Loucy (cell line): ENCODE measurements around the gene MEPCE.
"Not testable (repeated sequence)": the region's sequence is repeated elsewhere in the genome, so short reads cannot be mapped to it uniquely, and the experiment has no call there.

Source experiments
- H2AFZ ChIP-seq: fragments of 200-600 bp; sonication (generic); 2 replicates; pipeline ENCODE4 v1.6.0; 2016; ENCODE audit warnings: antibody characterized with exemption, mild to moderate bottlenecking, low read length, moderate library complexity
- H3F3A ChIP-seq: fragments of 200-600 bp; 2 replicates; pipeline ENCODE4 v1.6.0; 2016; ENCODE audit warnings: antibody characterized with exemption, low read depth, mild to moderate bottlenecking
- H3K27me3 ChIP-seq: fragments of 200-600 bp; sonication (generic); 2 replicates; pipeline ENCODE4 v1.6.1; 2014; ENCODE audit warnings: low read length, mild to moderate bottlenecking; ENCODE audit not compliant: insufficient read depth, poor library complexity, severe bottlenecking
- H3K36me3 ChIP-seq: fragments of 200-600 bp; sonication (generic); 2 replicates; pipeline ENCODE4 v1.6.1; 2016; ENCODE audit warnings: low read length; ENCODE audit not compliant: insufficient read depth
- H3K4me1 ChIP-seq: fragments of 200-600 bp; sonication (generic); 2 replicates; pipeline ENCODE4 v1.5.1; 2014; ENCODE audit warnings: low read length, mild to moderate bottlenecking; ENCODE audit not compliant: insufficient read depth, poor library complexity, severe bottlenecking
- H3K4me2 ChIP-seq: fragments of 200-600 bp; sonication (generic); 2 replicates; pipeline ENCODE4 v1.6.0; 2014; ENCODE audit warnings: antibody characterized with exemption, low read length, low read depth, mild to moderate bottlenecking; ENCODE audit not compliant: poor library complexity, severe bottlenecking
- H3K4me3 ChIP-seq: fragments of 200-600 bp; sonication (generic); 2 replicates; pipeline ENCODE4 v1.5.1; 2014; ENCODE audit warnings: low read length, mild to moderate bottlenecking, mixed read lengths; ENCODE audit not compliant: poor library complexity, severe bottlenecking
- H3K79me2 ChIP-seq: fragments of 200-600 bp; sonication (generic); 2 replicates; pipeline ENCODE4 v1.6.1; 2014; ENCODE audit warnings: low read length; ENCODE audit not compliant: insufficient read depth
- H3K9ac ChIP-seq: fragments of 200-600 bp; sonication (generic); 2 replicates; pipeline ENCODE4 v1.6.0; 2014; ENCODE audit warnings: mild to moderate bottlenecking, low read depth, low read length, moderate library complexity; ENCODE audit not compliant: poor library complexity, severe bottlenecking
- H3K9me2 ChIP-seq: fragments of 200-600 bp; sonication (generic); replicated peaks from 2 replicates; pipeline ENCODE4 v1.6.1; 2016; ENCODE audit warnings: low read depth, low read length, mixed read lengths
- H3K9me3 ChIP-seq: fragments of 200-600 bp; sonication (generic); 2 replicates; pipeline ENCODE4 v1.6.1; 2014; ENCODE audit warnings: mild to moderate bottlenecking, antibody characterized with exemption, low read length, low read depth; ENCODE audit not compliant: insufficient read depth
- H4K20me1 ChIP-seq: fragments of 200-600 bp; sonication (generic); 2 replicates; pipeline ENCODE4 v1.6.0; 2014; ENCODE audit warnings: antibody characterized with exemption, low read length, mild to moderate bottlenecking; ENCODE audit not compliant: insufficient read depth, poor library complexity, severe bottlenecking
- CTCF ChIP-seq: fragments of 200-600 bp; sonication (generic); conservative IDR thresholded peaks from 2 replicates; pipeline ENCODE4 v1.5.1; 2014; ENCODE audit warnings: mild to moderate bottlenecking, antibody characterized with exemption, low read length
- EZH2phosphoT487 ChIP-seq: fragments of 200-600 bp; IDR thresholded peaks from 2 replicates; pipeline ENCODE4 v1.6.1; 2018; ENCODE audit warnings: antibody characterized with exemption, mild to moderate bottlenecking, moderate library complexity, borderline replicate concordance

MEPCE gene

GRCh38 chr7:100437150-100438100 is 7.8 kb downstream of the MEPCE start:
- peaks cover 38% of the 10 kb centered on the region for H3K79me2 ChIP-seq
- H3F3A ChIP-seq: 0 out of 2 replicates have a peak, but pooled peaks cover 6% of the 10 kb centered on the region
- peak overlapping the region; percentile 96 for H3K9ac ChIP-seq
- peaks cover 25% of the 10 kb centered on the region; the same call in 1 of the 2 replicates for H3K36me3 ChIP-seq
- no peaks in the 10 kb centered on the region for H3K9me2 ChIP-seq
- H3K9me3 ChIP-seq: no peaks in the 10 kb centered on the region
- H2AFZ ChIP-seq: no peak overlapping the region
- peaks cover 27% of the 10 kb centered on the region for H3K4me1 ChIP-seq
- TF ChIP-seq CTCF (no peak), EZH2phosphoT487 (no peak)
- no peaks in the 10 kb centered on the region for H3K27me3 ChIP-seq
- H3K4me2 ChIP-seq: peak overlapping the region; percentile 73
- peaks cover 32% of the 10 kb centered on the region for H4K20me1 ChIP-seq
- peak overlapping the region; percentile 99 for H3K4me3 ChIP-seq

GRCh38 chr7:100438172-100438571 is 8.5 kb downstream of the MEPCE start:
- Histone ChIP-seq H3K27me3 (no peaks in the 10 kb centered on the region), H3K4me3 (no peak overlapping the region), H3K79me2 (peaks cover 31% of the 10 kb centered on the region), H3K9ac (no peak overlapping the region), H3K4me1 (peaks cover 21% of the 10 kb centered on the region), H3K36me3 (peaks cover 19% of the 10 kb centered on the region; the same call in 1 of the 2 replicates), H3K9me2 (no peaks in the 10 kb centered on the region), H4K20me1 (peaks cover 25% of the 10 kb centered on the region), H2AFZ (no peak overlapping the region), H3F3A (0 out of 2 replicates have a peak, but pooled peaks cover 6% of the 10 kb centered on the region), H3K9me3 (no peaks in the 10 kb centered on the region), H3K4me2 (no peak overlapping the region)
- TF ChIP-seq CTCF (no peak), EZH2phosphoT487 (no peak)

GRCh38 chr7:100438731-100439130 is 9.1 kb downstream of the MEPCE start:
- Histone ChIP-seq H3K79me2 (peaks cover 25% of the 10 kb centered on the region), H3K4me1 (peaks cover 15% of the 10 kb centered on the region), H4K20me1 (peaks cover 20% of the 10 kb centered on the region), H3K36me3 (peaks cover 14% of the 10 kb centered on the region; the same call in 1 of the 2 replicates)
- H3F3A ChIP-seq, H3K27me3 ChIP-seq, H2AFZ ChIP-seq, H3K4me3 ChIP-seq, H3K9me3 ChIP-seq, H3K4me2 ChIP-seq, H3K9me2 ChIP-seq, H3K9ac ChIP-seq: not testable (repeated sequence)

- not testable (repeated sequence) for H3F3A ChIP-seq, H3K9me3 ChIP-seq, H3K4me3 ChIP-seq, H3K9me2 ChIP-seq, H2AFZ ChIP-seq, H3K27me3 ChIP-seq, H3K4me2 ChIP-seq, H3K9ac ChIP-seq, H3K36me3 ChIP-seq
- Histone ChIP-seq H4K20me1 (peaks cover 15% of the 10 kb centered on the region), H3K4me1 (peaks cover 11% of the 10 kb centered on the region), H3K79me2 (peaks cover 20% of the 10 kb centered on the region)
These were observed 9.6 kb downstream of the MEPCE start for GRCh38 chr7:100439244-100439643.
